ENCODE measurements around the gene FILIP1L. TPM values are rescaled to one million over a fixed set of nuclear protein-coding genes. Genes with fewer than 3 reads are reported as not detected.

FILIP1L gene
- total RNA-seq, 4 donors from 2014 or later, result 87.1 to 115 (median 99.6) TPM

- Histone ChIP-seq H3K4me1 (peaks cover 55 to 60% of the 10 kb centered on the region in 2 donors), H3K27me3 (no peaks in the 10 kb centered on the region), H3K36me3 (no peaks in the 10 kb centered on the region), H3K4me3 (peak overlapping the region in 2 of 4 donors; percentile 18 to 21), H3K27ac (peak overlapping the region; percentile 73 to 87 (median 81)), H3K9me3 (no peaks in the 10 kb centered on the region)
- TF ChIP-seq, protein P1, sequence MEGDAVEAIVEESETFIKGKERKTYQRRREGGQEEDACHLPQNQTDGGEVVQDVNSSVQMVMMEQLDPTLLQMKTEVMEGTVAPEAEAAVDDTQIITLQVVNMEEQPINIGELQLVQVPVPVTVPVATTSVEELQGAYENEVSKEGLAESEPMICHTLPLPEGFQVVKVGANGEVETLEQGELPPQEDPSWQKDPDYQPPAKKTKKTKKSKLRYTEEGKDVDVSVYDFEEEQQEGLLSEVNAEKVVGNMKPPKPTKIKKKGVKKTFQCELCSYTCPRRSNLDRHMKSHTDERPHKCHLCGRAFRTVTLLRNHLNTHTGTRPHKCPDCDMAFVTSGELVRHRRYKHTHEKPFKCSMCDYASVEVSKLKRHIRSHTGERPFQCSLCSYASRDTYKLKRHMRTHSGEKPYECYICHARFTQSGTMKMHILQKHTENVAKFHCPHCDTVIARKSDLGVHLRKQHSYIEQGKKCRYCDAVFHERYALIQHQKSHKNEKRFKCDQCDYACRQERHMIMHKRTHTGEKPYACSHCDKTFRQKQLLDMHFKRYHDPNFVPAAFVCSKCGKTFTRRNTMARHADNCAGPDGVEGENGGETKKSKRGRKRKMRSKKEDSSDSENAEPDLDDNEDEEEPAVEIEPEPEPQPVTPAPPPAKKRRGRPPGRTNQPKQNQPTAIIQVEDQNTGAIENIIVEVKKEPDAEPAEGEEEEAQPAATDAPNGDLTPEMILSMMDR (IDR thresholded peaks at IDR 0.05 in 4 of 5, conservative IDR thresholded peaks at IDR 0.05 in 1 of 5), result no peak
- TF ChIP-seq POLR2A (IDR thresholded peaks at IDR 0.05), result no peak
- intact Hi-C loops (cut with DNase I; ENCODE audit: low total_unique reads) (no loop called here), in situ Hi-C loops (cut with MboI; ENCODE audit: low sequenced_read_pairs in 4 of 4) (no loop called here)
- ATAC-seq, result peak; percentile 48 to 51
- no peak for DNase-seq
Measured at GRCh38 chr3:100032243-100032642, 82.1 kb downstream of the FILIP1L start.

DNA sequence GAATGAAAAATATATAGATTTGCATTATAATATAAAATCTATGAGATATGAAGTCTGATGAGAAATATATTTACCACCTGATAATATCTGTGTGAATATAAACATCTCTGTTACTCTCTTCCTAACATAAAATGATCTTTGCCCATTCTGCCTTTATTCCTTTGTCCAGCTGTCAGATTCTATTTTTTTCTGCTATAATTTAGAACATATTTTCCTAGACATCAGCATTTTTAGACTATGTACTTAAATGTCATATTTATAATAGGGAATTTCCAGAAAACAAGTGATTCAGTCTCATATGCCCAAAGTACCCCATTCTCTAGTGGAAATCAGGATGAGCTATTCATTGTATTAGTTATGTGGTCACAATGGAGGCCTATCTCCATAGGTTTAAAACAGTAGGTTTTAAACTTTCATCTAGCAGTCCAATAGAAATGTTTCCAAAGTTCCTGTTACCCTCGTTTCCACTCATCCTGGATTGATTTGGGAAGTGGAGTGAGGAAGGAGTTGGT lies 83.3 kb downstream of the FILIP1L start:
- no peak for TF ChIP-seq POLR2A (IDR thresholded peaks at IDR 0.05)
- TF ChIP-seq, protein P1 (IDR thresholded peaks at IDR 0.05 in 4 of 5, conservative IDR thresholded peaks at IDR 0.05 in 1 of 5), result no peak
- DNase-seq (no peak), ATAC-seq (no peak)
- H3K27ac ChIP-seq, result peak overlapping the region; percentile 73 to 87 (median 81)
- no peak overlapping the region for H3K4me3 ChIP-seq
- H3K27me3 ChIP-seq, result no peaks in the 10 kb centered on the region
- H3K4me1 ChIP-seq, result peaks cover 55 to 59% of the 10 kb centered on the region in 2 donors
- H3K9me3 ChIP-seq, result no peaks in the 10 kb centered on the region
- in situ Hi-C loops (cut with MboI; ENCODE audit: low sequenced_read_pairs in 4 of 4) (no loop called here), intact Hi-C loops (cut with DNase I; ENCODE audit: low total_unique reads) (no loop called here)
- no peaks in the 10 kb centered on the region for H3K36me3 ChIP-seq

DNA sequence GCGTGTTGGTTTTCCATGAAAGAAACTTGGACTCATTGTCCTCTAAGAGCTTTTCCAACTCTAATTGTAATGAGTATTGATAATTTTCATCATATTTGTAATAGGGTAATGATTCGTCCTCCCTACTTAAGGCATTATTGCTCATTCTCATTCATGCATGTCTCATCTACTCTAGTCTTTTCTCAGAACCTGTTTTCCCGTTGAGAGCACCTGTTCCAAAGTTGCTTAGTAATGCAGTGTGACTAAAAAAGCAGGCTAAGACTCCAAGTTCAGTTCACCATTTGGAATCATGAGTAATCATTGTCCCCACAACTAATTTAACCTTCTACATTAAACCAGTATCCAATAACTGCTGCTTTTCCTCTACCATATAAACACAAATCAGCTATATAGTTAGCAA lies 84.0 kb downstream of the FILIP1L start:
- peaks cover 53 to 59% of the 10 kb centered on the region in 2 donors for H3K4me1 ChIP-seq
- in situ Hi-C loops (cut with MboI; ENCODE audit: low sequenced_read_pairs in 4 of 4) (no loop called here), intact Hi-C loops (cut with DNase I; ENCODE audit: low total_unique reads) (no loop called here)
- H3K27ac ChIP-seq, result peak overlapping the region; percentile 73 to 87 (median 81)
- no peaks in the 10 kb centered on the region for H3K36me3 ChIP-seq
- H3K9me3 ChIP-seq, result no peaks in the 10 kb centered on the region
- H3K27me3 ChIP-seq, result no peaks in the 10 kb centered on the region
- ATAC-seq, result peak; percentile 82 to 93
- no peak overlapping the region for H3K4me3 ChIP-seq
- no peak for DNase-seq
- TF ChIP-seq POLR2A (IDR thresholded peaks at IDR 0.05), result no peak
- TF ChIP-seq, protein P1 (IDR thresholded peaks at IDR 0.05 in 4 of 5, conservative IDR thresholded peaks at IDR 0.05 in 1 of 5), result no peak

DNA sequence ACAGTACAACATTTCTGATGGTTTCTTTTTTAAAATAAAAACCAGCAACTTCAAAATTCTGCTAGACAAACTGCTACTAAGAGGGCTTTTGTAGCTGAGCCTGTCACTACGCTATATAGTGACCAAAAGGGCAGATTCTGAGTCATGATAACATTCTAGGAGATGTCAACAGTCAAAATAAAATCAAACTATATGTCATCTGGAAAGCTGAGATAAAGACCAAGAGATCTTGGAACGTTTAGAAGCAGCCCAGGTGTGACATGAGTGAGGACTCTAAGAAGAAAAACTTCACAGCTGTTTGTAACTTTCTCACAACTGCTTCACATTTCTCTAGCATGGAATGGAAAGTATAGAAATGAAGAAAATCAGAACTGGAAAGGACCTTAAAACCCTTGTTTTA lies 84.6 kb downstream of the FILIP1L start:
- Histone ChIP-seq H3K9me3 (no peaks in the 10 kb centered on the region), H3K4me1 (peaks cover 56 to 65% of the 10 kb centered on the region in 2 donors), H3K4me3 (no peak overlapping the region), H3K36me3 (no peaks in the 10 kb centered on the region), H3K27me3 (no peaks in the 10 kb centered on the region), H3K27ac (peak overlapping the region; percentile 73 to 87 (median 81))
- intact Hi-C loops (cut with DNase I; ENCODE audit: low total_unique reads) (loop anchor here (5.0 kb wide), 1 partner anchor 57 kb away; no protein-coding TSS in a partner anchor), in situ Hi-C loops (cut with MboI; ENCODE audit: low sequenced_read_pairs in 4 of 4) (no loop called here)
- ATAC-seq (no peak), DNase-seq (no peak)
- TF ChIP-seq, protein P1 (IDR thresholded peaks at IDR 0.05 in 4 of 5, conservative IDR thresholded peaks at IDR 0.05 in 1 of 5), result no peak
- TF ChIP-seq POLR2A (IDR thresholded peaks at IDR 0.05), result no peak

DNA sequence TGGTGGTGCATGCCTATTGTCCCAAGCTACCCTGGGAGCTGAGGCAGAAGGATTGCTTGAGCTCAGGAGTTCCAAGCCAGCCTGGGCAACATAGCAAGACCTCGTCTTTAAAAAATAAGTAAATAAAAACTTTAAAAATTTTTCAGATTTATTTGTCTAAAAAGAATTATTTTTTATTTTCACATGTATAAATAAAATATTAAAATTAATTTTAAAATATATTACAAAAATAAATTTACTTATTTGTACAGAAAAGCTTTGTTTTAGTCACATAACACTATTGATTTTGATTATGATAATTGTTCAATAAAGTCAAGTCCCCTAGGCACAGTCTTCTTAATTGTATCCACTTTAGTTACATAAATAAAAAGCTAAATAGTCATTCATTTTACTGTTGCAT lies 85.2 kb downstream of the FILIP1L start:
- Histone ChIP-seq H3K36me3 (no peaks in the 10 kb centered on the region), H3K4me3 (no peak overlapping the region), H3K9me3 (no peaks in the 10 kb centered on the region), H3K27ac (peak overlapping the region; percentile 73 to 87 (median 81)), H3K4me1 (peaks cover 59 to 66% of the 10 kb centered on the region in 2 donors), H3K27me3 (no peaks in the 10 kb centered on the region)
- DNase-seq (no peak), ATAC-seq (no peak)
- intact Hi-C loops (cut with DNase I; ENCODE audit: low total_unique reads), result loop anchor here (5.0 kb wide), 1 partner anchor 57 kb away; no protein-coding TSS in a partner anchor
- TF ChIP-seq, protein P1 (IDR thresholded peaks at IDR 0.05 in 4 of 5, conservative IDR thresholded peaks at IDR 0.05 in 1 of 5), result no peak
- TF ChIP-seq POLR2A (IDR thresholded peaks at IDR 0.05), result no peak
- in situ Hi-C loops (cut with MboI; ENCODE audit: low sequenced_read_pairs in 4 of 4), result no loop called here
